Spleen (tissue), 7 donors: ENCODE measurements around the gene KLRC1.

ENCODE experiments used
- POLR2A ChIP-seq, 3 donors: fragments of 450-650 bp; IDR thresholded peaks; one replicate each; pipeline ENCODE4 v1.5.1; 2017; ENCODE audit warnings: antibody characterized with exemption in 3 of 3, mild to moderate bottlenecking in 1 of 3
- POLR2AphosphoS5 ChIP-seq, 3 donors: sonication (generic); formaldehyde crosslinking; IDR thresholded peaks; one replicate each; pipeline ENCODE4 v1.5.1; 2017; ENCODE audit warnings: antibody characterized with exemption in 3 of 3
- TF ChIP-seq, protein P1 (sequence below), 11 experiments: fragments of 200-600 bp in 7 of 11; fragments of 450-650 bp in 4 of 11; sonication (generic) in 4 of 11; IDR thresholded peaks in 8 of 11; conservative IDR thresholded peaks in 3 of 11; 1 replicate in 7 of 11; 2 replicates in 4 of 11; pipeline versions ENCODE4 v1.4.0 to v1.8.0; 2016 to 2021; ENCODE audit warnings: antibody characterized with exemption in 11 of 11, inconsistent platforms in 4 of 11, mild to moderate bottlenecking in 1 of 11
- donor health status: DM: no; HTN: no; CAD: no; lungs with moderate emphysema.
- donor health status: DM: no; HTN: no; CAD: no.
- donor health status: DM: no; HTN: no; CAD: no.

DNA sequence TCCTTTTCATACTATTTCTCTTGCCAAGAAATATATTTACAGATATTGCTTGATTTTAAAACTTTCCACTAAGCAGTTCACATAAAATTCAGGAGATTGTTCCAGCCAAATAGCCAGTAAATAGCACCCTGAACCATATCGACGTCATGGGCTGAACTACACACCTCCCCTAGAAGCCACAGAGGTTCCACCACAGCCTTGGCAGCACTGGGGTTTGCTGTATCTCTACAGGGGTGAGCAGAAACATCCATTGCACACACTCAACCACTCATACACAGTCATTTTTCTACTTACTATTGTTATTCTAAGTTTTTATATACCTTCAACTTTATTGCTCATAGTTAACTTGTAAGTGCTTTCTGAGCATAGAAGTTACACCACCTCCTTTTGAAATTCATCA is 44.4 kb upstream of the KLRC1 start:
- TF ChIP-seq, protein P1, sequence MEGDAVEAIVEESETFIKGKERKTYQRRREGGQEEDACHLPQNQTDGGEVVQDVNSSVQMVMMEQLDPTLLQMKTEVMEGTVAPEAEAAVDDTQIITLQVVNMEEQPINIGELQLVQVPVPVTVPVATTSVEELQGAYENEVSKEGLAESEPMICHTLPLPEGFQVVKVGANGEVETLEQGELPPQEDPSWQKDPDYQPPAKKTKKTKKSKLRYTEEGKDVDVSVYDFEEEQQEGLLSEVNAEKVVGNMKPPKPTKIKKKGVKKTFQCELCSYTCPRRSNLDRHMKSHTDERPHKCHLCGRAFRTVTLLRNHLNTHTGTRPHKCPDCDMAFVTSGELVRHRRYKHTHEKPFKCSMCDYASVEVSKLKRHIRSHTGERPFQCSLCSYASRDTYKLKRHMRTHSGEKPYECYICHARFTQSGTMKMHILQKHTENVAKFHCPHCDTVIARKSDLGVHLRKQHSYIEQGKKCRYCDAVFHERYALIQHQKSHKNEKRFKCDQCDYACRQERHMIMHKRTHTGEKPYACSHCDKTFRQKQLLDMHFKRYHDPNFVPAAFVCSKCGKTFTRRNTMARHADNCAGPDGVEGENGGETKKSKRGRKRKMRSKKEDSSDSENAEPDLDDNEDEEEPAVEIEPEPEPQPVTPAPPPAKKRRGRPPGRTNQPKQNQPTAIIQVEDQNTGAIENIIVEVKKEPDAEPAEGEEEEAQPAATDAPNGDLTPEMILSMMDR (IDR thresholded peaks at IDR 0.05 in 8 of 11, conservative IDR thresholded peaks at IDR 0.05 in 3 of 11) = no peak
- TF ChIP-seq POLR2AphosphoS5 (IDR thresholded peaks at IDR 0.05) (peak in 1 of 3 donors; percentile 55), POLR2A (IDR thresholded peaks at IDR 0.05) (no peak)
